HUDEP-2 (cell line): ENCODE results near the gene CLNS1A.
"Not testable (repeated sequence)": the region's sequence is repeated elsewhere in the genome, so short reads cannot be mapped to it uniquely, and the experiment has no call there.

Experiments used
- DNase-seq, 76 experiments: peaks; one replicate each; lab custom pipeline; 2025; ENCODE audit not compliant: unreplicated experiment in 76 of 76; lab: John Stamatoyannopoulos, UW

The CLNS1A gene

DNA sequence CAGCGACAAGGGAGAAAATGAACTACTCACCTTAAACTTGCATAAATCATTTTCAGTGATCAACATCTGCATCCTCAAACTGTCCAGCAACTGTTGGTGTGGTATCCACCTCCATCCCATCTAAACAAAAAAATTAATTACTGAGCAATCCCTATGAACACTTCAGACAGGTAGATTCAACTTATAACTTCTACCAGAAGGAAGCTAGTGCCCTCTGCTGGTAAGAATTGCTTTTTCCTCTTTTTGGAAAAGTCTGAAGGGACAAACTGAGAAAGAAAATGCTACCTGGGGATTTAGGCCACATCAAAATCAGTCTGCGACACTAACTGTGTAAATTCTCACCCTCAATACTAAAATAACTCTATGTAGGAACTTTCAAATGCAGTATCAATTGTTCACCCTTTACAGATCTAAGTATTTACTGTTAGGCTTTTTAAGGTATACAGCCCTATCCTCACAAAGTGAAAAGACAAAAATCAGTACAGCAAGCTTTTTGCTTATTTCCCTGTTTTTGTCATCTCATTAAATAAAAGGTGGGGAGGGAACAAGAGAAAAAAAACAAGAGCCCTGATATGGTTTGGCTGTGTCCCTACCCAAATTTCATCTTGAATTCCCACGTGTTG is 17.9 kb downstream of the CLNS1A start:
- peak in 25 of 76 experiments; percentile 10 to 58 (median 28) for DNase-seq

DNA sequence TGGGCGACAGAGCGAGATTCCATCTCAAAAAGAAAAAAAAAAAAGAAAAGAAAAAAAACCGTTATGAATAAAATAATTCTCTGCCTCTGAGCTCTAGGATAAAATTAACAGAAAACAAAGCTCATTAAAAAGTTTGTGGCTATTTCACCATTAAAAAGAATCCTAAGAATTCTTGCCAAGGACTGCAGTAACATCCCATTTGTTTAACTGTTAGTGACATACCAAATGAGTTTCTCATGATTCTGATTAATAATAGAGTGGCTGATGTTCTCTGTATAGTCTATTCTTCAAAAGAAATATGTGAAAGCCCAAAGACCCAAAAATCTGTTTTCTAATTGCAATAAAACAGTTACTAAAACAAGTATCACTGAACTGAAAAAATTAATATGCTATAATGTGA is 19.7 kb downstream of the CLNS1A start:
- DNase-seq, result no peak

GRCh38 chr11:77611921-77612320 is 25.7 kb downstream of the CLNS1A start:
- peak in 8 of 76 experiments; percentile 8 to 24 (median 12) for DNase-seq

DNA sequence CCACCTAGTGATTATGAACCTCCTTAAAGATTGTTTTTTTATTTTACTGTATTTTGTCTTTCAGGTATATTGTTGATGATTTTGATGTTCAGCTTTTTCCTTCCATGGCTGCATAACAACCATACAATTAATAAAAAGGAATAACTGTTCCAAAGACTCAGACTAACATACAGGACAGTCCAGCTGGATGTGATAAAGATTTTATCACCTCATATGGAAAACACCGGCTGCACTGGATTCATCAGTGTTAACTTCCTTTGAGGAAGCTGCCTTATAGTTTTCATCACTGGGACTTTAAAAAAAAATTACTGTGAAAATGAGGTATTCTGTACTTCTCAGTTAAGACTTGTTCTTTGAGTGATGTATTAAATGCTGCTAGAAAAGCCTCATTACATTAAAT is 28.4 kb downstream of the CLNS1A start:
- no peak for DNase-seq

- no peak for DNase-seq
Observed at GRCh38 chr11:77604281-77604680, 33.3 kb downstream of the CLNS1A start.

- peak in 2 of 76 experiments; percentile 10 to 14 for DNase-seq
Observed at GRCh38 chr11:77602381-77603088, 35.1 kb downstream of the CLNS1A start.

- DNase-seq, result no peak
Observed at GRCh38 chr11:77598195-77598594, 39.4 kb downstream of the CLNS1A start.

GRCh38 chr11:77596626-77597025 is 41.0 kb downstream of the CLNS1A start:
- DNase-seq, result no peak

DNA sequence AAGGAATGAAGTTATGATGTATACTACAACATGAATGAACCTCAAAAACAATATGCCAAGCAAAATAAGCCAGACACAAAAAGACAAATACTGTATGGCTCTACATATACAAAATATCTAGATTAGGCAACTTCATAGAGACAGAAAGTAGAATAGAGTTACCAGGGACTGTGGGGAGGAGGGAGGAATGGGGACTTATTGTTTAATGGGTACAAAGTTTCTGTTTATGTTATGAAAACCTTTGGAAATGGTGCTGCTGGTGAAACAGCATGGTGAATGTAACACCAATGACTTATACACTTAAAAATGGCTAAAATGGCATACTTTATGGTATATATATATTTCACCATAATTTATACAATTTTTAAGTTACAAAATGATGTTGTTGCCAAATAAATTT is 43.7 kb downstream of the CLNS1A start:
- DNase-seq, result no peak

DNA sequence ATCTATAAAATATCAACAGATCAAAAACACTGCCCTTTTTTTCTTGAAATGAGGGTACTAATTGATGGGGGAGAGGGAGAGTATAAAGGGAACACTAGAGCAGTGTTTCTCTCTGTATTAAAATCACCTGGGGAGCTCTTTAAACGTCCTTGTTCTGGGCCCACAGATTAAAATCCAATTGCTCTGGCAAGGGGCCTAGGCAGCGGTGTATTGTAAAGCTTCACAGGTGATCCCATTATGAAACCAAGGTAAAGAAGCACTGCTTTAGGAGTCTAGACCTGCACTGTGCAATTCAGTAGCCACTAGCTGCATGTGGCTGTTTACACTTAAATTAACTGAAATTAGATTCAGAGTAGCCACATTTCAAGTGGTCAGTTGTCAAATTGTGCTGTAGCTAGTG is 44.9 kb downstream of the CLNS1A start:
- DNase-seq, result no peak

DNA sequence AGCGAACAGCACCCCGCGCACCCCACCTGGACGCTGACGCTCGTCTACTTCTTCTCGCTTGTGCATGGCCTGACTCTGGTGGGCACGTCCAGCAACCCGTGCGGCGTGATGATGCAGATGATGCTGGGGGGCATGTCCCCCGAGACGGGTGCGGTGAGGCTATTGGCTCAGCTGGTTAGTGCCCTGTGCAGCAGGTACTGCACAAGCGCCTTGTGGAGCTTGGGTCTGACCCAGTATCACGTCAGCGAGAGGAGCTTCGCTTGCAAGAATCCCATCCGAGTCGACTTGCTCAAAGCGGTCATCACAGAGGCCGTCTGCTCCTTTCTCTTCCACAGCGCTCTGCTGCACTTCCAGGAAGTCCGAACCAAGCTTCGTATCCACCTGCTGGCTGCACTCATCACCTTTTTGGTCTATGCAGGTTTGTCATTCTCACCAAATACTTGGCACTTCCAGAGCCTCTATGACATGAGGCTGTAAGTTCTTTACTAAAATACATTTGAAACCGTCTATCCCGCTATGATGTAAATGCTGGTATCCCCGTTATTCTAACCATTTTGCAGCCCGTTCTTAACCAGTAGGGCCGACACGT is 47.3 kb downstream of the CLNS1A start:
- peak in 8 of 76 experiments; percentile 2 to 49 (median 18) for DNase-seq

DNA sequence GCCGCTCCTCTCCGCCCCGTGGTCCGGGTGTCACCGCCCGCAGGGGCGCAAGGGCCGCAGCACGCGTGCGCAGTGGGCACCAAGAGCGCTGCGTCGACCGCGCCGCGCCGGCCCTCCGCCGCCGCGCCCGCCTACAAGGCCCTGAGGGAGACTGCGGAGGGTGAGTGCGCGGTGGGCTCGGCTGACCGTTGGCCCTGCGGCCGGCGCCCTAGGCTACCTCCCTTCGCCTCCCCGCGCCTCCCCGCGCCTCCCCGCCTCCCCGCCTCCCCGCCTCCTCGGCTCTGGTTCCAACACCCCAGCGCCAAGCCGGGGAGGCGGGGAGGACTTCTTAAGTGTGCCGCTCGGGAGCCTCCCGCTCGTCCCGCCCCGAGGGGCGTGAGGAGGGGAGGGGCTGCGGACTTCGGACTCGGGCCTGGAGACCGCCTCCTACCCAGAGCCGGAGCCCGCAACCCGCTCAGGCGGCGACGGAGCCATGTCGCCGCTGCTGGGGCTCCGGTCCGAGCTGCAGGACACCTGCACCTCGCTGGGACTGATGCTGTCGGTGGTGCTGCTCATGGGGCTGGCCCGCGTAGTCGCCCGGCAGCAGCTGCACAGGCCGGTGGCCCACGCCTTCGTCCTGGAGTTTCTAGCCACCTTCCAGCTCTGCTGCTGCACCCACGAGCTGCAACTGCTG is 47.9 kb downstream of the CLNS1A start, which contains the start of gene AQP11:
Gene AQP11 (plus strand): TSS at position 433 of the 673 bp plus-strand sequence. CDS start 40 bp downstream, at position 473.
- peak in 72 of 76 experiments; percentile 19 to 84 (median 68) for DNase-seq

- no peak for DNase-seq
Observed at GRCh38 chr11:77589181-77589520, 48.4 kb downstream of the CLNS1A start.

DNA sequence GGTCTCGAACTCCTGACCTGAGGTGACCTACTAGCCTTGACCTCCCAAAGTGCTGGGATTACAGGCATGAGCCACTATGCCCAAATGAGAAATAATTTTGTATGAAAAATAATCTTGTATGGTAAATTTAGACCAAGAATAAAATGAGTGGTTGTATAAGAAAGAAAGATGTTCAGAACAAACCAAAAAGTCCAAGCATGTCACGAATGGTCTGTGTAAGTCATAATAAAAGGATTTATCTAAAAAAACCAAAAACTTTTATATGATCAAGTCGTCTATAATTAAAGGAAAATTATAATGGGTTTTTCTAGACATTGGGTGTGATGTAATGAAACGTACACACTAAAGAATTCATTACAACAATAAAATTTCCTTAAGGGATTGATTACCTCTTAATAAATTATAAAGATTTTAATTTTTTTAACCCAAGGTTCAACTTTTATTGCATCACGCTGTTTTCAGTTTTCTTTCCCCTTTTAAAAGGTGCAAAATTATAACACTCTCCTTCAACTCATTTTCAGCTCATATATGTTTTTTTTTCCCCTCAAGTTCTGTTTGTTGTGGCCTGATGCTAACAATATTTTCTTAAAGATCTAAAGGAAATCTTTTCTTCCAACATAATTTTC is 56.8 kb downstream of the CLNS1A start:
- no peak for DNase-seq

DNA sequence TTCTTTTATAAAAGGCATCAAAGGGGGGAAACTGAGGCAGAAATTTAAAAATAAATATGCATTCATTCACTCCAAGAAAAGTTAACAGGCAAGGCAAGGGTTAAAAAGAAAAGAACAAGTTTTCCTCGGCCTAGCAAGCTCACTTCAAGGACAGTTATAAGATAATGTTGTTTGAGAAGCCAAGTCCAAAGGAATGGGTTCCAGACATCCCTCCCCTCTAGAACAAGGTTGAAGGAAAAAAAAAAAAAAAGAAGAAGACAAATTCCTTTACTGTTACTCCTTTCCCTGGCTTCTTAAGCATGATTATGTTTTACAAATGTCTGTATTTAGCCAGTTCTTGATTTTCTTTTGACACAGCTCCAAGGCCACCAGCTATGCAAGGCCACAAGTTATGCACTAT is 62.2 kb downstream of the CLNS1A start:
- not testable (repeated sequence) for DNase-seq

DNA sequence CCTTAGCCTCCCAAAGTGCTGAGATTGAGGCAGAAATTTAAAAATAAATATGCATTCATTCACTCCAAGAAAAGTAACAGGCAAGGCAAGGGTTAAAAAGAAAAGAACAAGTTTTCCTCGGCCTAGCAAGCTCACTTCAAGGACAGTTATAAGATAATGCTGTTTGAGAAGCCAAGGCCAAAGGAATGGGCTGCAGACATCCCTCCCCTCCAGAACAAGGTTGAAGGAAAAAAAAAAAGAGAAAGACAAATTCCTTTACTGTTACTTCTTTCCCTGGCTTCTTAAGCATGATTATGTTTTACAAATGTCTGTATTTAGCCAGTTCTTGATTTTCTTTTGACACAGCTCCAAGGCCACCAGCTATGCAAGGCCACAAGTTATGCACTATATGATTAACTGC is 66.7 kb downstream of the CLNS1A start:
- DNase-seq, result not testable (repeated sequence)

DNA sequence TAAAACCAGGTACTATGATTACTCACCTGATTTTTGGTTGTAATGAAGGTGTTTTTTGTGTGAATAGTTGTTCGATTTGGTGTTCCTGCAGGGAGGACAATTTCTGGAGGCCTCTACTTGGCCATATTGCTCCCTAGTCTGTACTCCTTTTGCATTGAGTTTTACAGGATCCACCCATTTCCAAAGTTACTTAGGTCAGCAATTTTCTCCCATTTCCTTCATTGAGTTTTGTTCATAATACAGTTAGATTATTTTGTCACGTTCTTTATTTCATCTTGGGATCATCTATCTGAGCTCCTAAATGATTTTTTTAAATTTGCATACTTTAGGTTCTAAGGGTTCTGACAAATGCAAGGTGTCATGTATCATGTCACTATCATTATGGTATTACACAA is 67.9 kb downstream of the CLNS1A start:
- DNase-seq, result no peak

- DNase-seq, result no peak
Observed at GRCh38 chr11:77568916-77569675, 68.5 kb downstream of the CLNS1A start.

- DNase-seq, result no peak
Observed at GRCh38 chr11:77568306-77568705, 69.3 kb downstream of the CLNS1A start.
